ENCODE measurements around the gene GRB10. TPM values are rescaled to one million over a fixed set of nuclear protein-coding genes. Genes with fewer than 3 reads are reported as not detected.

Gene GRB10
- total and polyA plus RNA-seq, 2 of the 8 experiments (the other 6 are each of a cell fraction or from before 2014, with no cell fraction given): 35.7 to 97.0 TPM

- H2BK15ac ChIP-seq (ENCODE audit: low read length): no peak overlapping the region
- H2AFZ ChIP-seq (ENCODE audit: low read length): no peak overlapping the region
- no peak overlapping the region for H3K18ac ChIP-seq (ENCODE audit: extremely low read depth, low read length)
- peaks cover 3 to 26% of the 10 kb centered on the region in 2 experiments for H3K79me2 ChIP-seq (ENCODE audit: control insufficient read depth in 1 of 2, insufficient read depth in 2 of 2, low read length in 2 of 2)
- ChIA-PET POLR2A (ENCODE audit: partially characterized antibody) (no interaction called here), CTCF (ENCODE audit: partially characterized antibody) (interaction anchor here (0.7 to 1.4 kb wide), 5 partner anchors 11 to 515 kb away, joined by 3 to 4 read pairs (median 3); no protein-coding TSS in a partner anchor)
- H4K91ac ChIP-seq (replicated peaks; ENCODE audit: insufficient read length, low read length): no peak overlapping the region
- H3K4me1 ChIP-seq (replicated peaks in 1 of 4; ENCODE audit: control insufficient read depth in 3 of 4, insufficient read depth in 4 of 4, low read length in 3 of 4): peaks cover 0 to 6% (median 1%) of the 10 kb centered on the region in 4 experiments; a peak in 2 of 7 replicates
- peaks cover 0 to 6% of the 10 kb centered on the region in 2 experiments for H4K20me1 ChIP-seq (replicated peaks in 1 of 2; ENCODE audit: control insufficient read depth in 1 of 2, insufficient read depth in 2 of 2, low read length in 2 of 2)
- H2AK5ac ChIP-seq (ENCODE audit: low read depth, low read length): no peak overlapping the region
- no peak overlapping the region for H3K56ac ChIP-seq (replicated peaks; ENCODE audit: insufficient read length, low read depth, low read length)
- no peak overlapping the region for H4K8ac ChIP-seq (ENCODE audit: extremely low read depth, insufficient read depth, low read length)
- no peak overlapping the region for H3K23ac ChIP-seq (ENCODE audit: insufficient read length)
- no peaks in the 10 kb centered on the region; a peak in 1 of 8 replicates for H3K36me3 ChIP-seq (ENCODE audit: control insufficient read depth in 2 of 4, insufficient read depth in 4 of 4, low read length in 3 of 4)
- H3K9ac ChIP-seq (replicated peaks in 1 of 4; ENCODE audit: extremely low read depth in 1 of 4, low read depth in 3 of 4, low read length in 3 of 4): no peak overlapping the region
- H3K27ac ChIP-seq (ENCODE audit: low read depth, low read length): no peak overlapping the region
- no peak overlapping the region for H3K4ac ChIP-seq (replicated peaks; ENCODE audit: insufficient read length, low read depth, low read length)
- H2BK120ac ChIP-seq (replicated peaks; ENCODE audit: low read depth, low read length): no peak overlapping the region
- H4K5ac ChIP-seq (ENCODE audit: insufficient read length, low read depth, low read length): no peak overlapping the region
- no peak overlapping the region for H2BK5ac ChIP-seq (ENCODE audit: low read depth, low read length)
- no peaks in the 10 kb centered on the region for H3K27me3 ChIP-seq (replicated peaks in 1 of 4; ENCODE audit: control insufficient read depth in 3 of 4, extremely low read depth in 1 of 4, insufficient read depth in 3 of 4, low read length in 3 of 4)
- no peak overlapping the region for H3K4me3 ChIP-seq (ENCODE audit: extremely low read depth in 1 of 4, insufficient read depth in 2 of 4, low read depth in 3 of 4, low read length in 4 of 4)
- no peak overlapping the region for H2BK20ac ChIP-seq (ENCODE audit: low read length)
- 91% methylated on average over 9 of the region's 9 CpGs; no CpG with 5 or more reads in 1 of the 2 experiments for WGBS, 2 experiments (ENCODE audit: extremely low coverage in 1 of 2, insufficient coverage in 1 of 2, insufficient read length in 1 of 2, insufficient replicate concordance in 2 of 2, low coverage in 1 of 2, low lambda C conversion rate in 2 of 2, missing lambda C conversion rate in 1 of 2)
- no peak overlapping the region for H3K14ac ChIP-seq (ENCODE audit: insufficient read length)
- FAIRE-seq (no peak), DNase-seq (ENCODE audit: low read depth in 1 of 2, low spot score in 2 of 2) (no peak)
- H3K23me2 ChIP-seq (ENCODE audit: low read depth, low read length): no peaks in the 10 kb centered on the region
- no peak overlapping the region for H2BK12ac ChIP-seq (ENCODE audit: low read depth, low read length)
- no peak overlapping the region for H3K4me2 ChIP-seq (ENCODE audit: insufficient read depth in 1 of 2, low read depth in 2 of 2, low read length in 2 of 2)
- no peaks in the 10 kb centered on the region for H3K9me3 ChIP-seq (ENCODE audit: insufficient read depth in 2 of 2, low read depth in 1 of 2, low read length in 1 of 2)
- peaks cover 2% of the 10 kb centered on the region for H3K79me1 ChIP-seq (ENCODE audit: low read depth, low read length)
- TF ChIP-seq CBX5 (IDR thresholded peaks at IDR 0.05; ENCODE audit: low read depth, low read length) (no peak), SP1 (IDR thresholded peaks at IDR 0.05; ENCODE audit: low read depth, low read length) (no peak), RXRA (IDR thresholded peaks at IDR 0.05; ENCODE audit: insufficient read depth, low read depth, low read length) (no peak), KDM4A (IDR thresholded peaks at IDR 0.05; ENCODE audit: low read depth, low read length, severe bottlenecking) (no peak), CHD2 (IDR thresholded peaks at IDR 0.05; ENCODE audit: low read length) (no peak), EGR1 (IDR thresholded peaks at IDR 0.05; ENCODE audit: borderline replicate concordance, low read depth, low read length) (no peak), CTBP2 (IDR thresholded peaks at IDR 0.05; ENCODE audit: borderline replicate concordance, insufficient read depth, insufficient read length, low read length) (no peak), USF2 (IDR thresholded peaks at IDR 0.05; ENCODE audit: low read length) (no peak), BRCA1 (IDR thresholded peaks at IDR 0.05; ENCODE audit: low read depth, low read length) (no peak), ZNF274 (IDR thresholded peaks at IDR 0.05; ENCODE audit: borderline replicate concordance, extremely low read depth, low read length) (no peak), POLR2AphosphoS5 (IDR thresholded peaks at IDR 0.05; ENCODE audit: low read depth, low read length) (no peak), TAF1 (IDR thresholded peaks at IDR 0.05; ENCODE audit: low read depth, low read length) (no peak), HDAC6 (IDR thresholded peaks at IDR 0.05; ENCODE audit: low read depth, low read length) (no peak), SIN3A (conservative IDR thresholded peaks at IDR 0.05 in 1 of 2, IDR thresholded peaks at IDR 0.05 in 1 of 2; ENCODE audit: low read depth in 1 of 2, low read length in 2 of 2) (no peak)
These were observed 136.6 kb downstream of the GRB10 start for GRCh38 chr7:50646069-50646468.

Data from H1 (cell line).